ENCODE results near the gene TAF5L. TPM values are rescaled to one million over a fixed set of nuclear protein-coding genes. Genes with fewer than 3 reads are reported as not detected.
A peak's percentile ranks its signal among the peaks of the same experiment; 100 is the strongest.

Gene TAF5L
- total and polyA plus RNA-seq, 8 donors, result 15.9 to 21.6 (median 18.7) TPM

- no peaks in the 10 kb centered on the region for H3K9me3 ChIP-seq
- intact Hi-C loops (cut with DNase I), result loop anchor here in 1 of 2 donors (5.0 kb wide), 2 partner anchors 605 to 650 kb away; no protein-coding TSS in a partner anchor
- TF ChIP-seq CTCF (IDR thresholded peaks at IDR 0.05), result no peak
- peaks cover 0 to 24% of the 10 kb centered on the region in 2 donors for H3K36me3 ChIP-seq
- H3K4me1 ChIP-seq, result peaks cover 3 to 4% of the 10 kb centered on the region in 2 donors
- no peak for ATAC-seq
- no peak overlapping the region for H3K4me3 ChIP-seq
- no peak overlapping the region for H3K27ac ChIP-seq
- H3K27me3 ChIP-seq, result no peaks in the 10 kb centered on the region
- no peak for DNase-seq
Measured at GRCh38 chr1:229661897-229662296, 36.0 kb upstream of the TAF5L start.

GRCh38 chr1:229661022-229661877, 35.3 kb upstream of the TAF5L start:
- H3K27ac ChIP-seq, result no peak overlapping the region

GRCh38 chr1:229657993-229658755, 32.3 kb upstream of the TAF5L start:
- H3K27me3 ChIP-seq, result no peaks in the 10 kb centered on the region
- intact Hi-C loops (cut with DNase I), result no loop called here
- DNase-seq (no peak), ATAC-seq (no peak)
- no peaks in the 10 kb centered on the region for H3K9me3 ChIP-seq
- TF ChIP-seq CTCF (IDR thresholded peaks at IDR 0.05), result no peak
- peaks cover 0 to 3% of the 10 kb centered on the region in 2 donors for H3K4me1 ChIP-seq
- H3K27ac ChIP-seq, result no peak overlapping the region
- H3K4me3 ChIP-seq, result no peak overlapping the region
- H3K36me3 ChIP-seq, result peaks cover 0 to 55% of the 10 kb centered on the region in 2 donors

More at GRCh38 chr1:229661022-229661877, 35.3 kb upstream of the TAF5L start:
- no peak overlapping the region for H3K4me3 ChIP-seq
- H3K9me3 ChIP-seq, result no peaks in the 10 kb centered on the region
- H3K36me3 ChIP-seq, result peaks cover 0 to 31% of the 10 kb centered on the region in 2 donors
- DNase-seq, result peak; percentile 54 to 89 (median 80)
- H3K4me1 ChIP-seq, result peaks cover 3 to 4% of the 10 kb centered on the region in 2 donors
- intact Hi-C loops (cut with DNase I), result loop anchor here in 1 of 2 donors (5.0 kb wide), 2 partner anchors 606 to 651 kb away; no protein-coding TSS in a partner anchor
- H3K27me3 ChIP-seq, result no peaks in the 10 kb centered on the region
- TF ChIP-seq CTCF (IDR thresholded peaks at IDR 0.05), result peak; percentile 82 to 83
- peak; percentile 100 for ATAC-seq

GRCh38 chr1:229655781-229656180, 29.9 kb upstream of the TAF5L start:
- no peak for DNase-seq
- H3K27me3 ChIP-seq, result no peaks in the 10 kb centered on the region
- H3K9me3 ChIP-seq, result no peaks in the 10 kb centered on the region
- H3K27ac ChIP-seq, result no peak overlapping the region
- H3K36me3 ChIP-seq, result peaks cover 0 to 75% of the 10 kb centered on the region in 2 donors
- no peaks in the 10 kb centered on the region for H3K4me1 ChIP-seq
- TF ChIP-seq CTCF (IDR thresholded peaks at IDR 0.05), result no peak
- intact Hi-C loops (cut with DNase I), result no loop called here
- no peak for ATAC-seq
- H3K4me3 ChIP-seq, result no peak overlapping the region

- Histone ChIP-seq H3K36me3 (peaks cover 0 to 79% of the 10 kb centered on the region in 2 donors), H3K9me3 (no peaks in the 10 kb centered on the region), H3K27me3 (no peaks in the 10 kb centered on the region), H3K4me1 (no peaks in the 10 kb centered on the region), H3K4me3 (no peak overlapping the region), H3K27ac (no peak overlapping the region)
- ATAC-seq, result no peak
- no peak for TF ChIP-seq CTCF (IDR thresholded peaks at IDR 0.05)
- intact Hi-C loops (cut with DNase I), result no loop called here
- DNase-seq, result no peak
Measured at GRCh38 chr1:229653420-229653819, 27.5 kb upstream of the TAF5L start.
